ENCODE measurements around the gene ZNF337.
"Not testable (repeated sequence)": the region's sequence is repeated elsewhere in the genome, so short reads cannot be mapped to it uniquely, and the experiment has no call there.

Gene ZNF337

DNA sequence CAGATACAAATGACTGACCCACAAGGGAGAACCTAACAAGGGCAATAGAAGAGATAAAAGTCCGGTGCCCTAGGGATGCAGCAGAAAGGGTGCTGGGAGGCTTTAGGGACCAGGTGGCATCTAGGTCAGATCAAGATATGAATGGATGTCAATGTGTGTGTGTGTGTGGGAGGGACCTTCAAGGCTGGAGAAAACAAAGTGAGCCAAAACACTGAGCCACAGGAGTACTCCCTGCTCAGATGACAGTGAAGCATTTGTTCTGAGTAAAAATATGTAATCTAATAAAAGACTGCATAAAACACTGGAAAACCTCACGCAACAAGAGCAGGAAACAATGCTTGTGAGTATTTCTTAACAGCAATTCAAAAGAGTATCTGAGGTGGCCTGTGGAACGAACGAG is 28.2 kb downstream of the ZNF337 start:
- Histone ChIP-seq H4K20me1 (ENCODE audit: control insufficient read depth, insufficient read depth, low read depth, low read length) (no peaks in the 10 kb centered on the region), H3K4me1 (ENCODE audit: control insufficient read depth, low read length) (no peaks in the 10 kb centered on the region), H3K27ac (ENCODE audit: low read depth, low read length) (no peak overlapping the region), H3K27me3 (ENCODE audit: control insufficient read depth, low read length) (no peaks in the 10 kb centered on the region), H3K36me3 (ENCODE audit: control insufficient read depth, low read length) (peaks cover 8% of the 10 kb centered on the region), H3K4me3 (ENCODE audit: low read length) (no peak overlapping the region), H3K4me2 (ENCODE audit: low read length) (no peak overlapping the region), H3K9me2 (replicated peaks; ENCODE audit: control insufficient read depth, low read length) (no peaks in the 10 kb centered on the region), H3K9me3 (ENCODE audit: control insufficient read depth, insufficient read depth, low read length) (no peaks in the 10 kb centered on the region), H3F3A (ENCODE audit: control insufficient read depth, insufficient read depth) (no peaks in the 10 kb centered on the region), H3K79me2 (ENCODE audit: control insufficient read depth, low read length) (no peaks in the 10 kb centered on the region)
- TF ChIP-seq CTCF (IDR thresholded peaks at IDR 0.05; ENCODE audit: low read depth, low read length, poor library complexity, severe bottlenecking) (no peak), EZH2phosphoT487 (IDR thresholded peaks at IDR 0.05; ENCODE audit: borderline replicate concordance, low read length) (no peak)

DNA sequence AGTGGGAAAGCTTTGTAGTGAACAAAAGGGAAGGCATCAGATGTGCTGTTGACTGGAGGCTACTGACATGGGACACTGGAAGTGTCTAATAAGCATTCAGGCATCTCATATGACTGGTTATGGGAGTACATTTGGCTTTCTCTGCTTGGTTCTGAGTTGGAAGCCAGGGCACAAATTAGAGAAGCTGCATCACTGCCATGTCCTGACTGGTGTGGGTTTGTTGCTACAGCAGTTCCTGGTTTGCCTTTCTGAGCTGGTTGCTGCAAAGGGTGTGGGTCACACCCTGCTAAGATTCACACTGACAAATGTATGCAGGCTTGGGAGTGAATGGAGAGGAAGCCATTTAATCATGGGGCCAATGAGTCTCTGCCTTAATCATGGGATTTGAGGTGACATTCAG is 36.7 kb downstream of the ZNF337 start:
- no peaks in the 10 kb centered on the region for H3K4me1 ChIP-seq (ENCODE audit: control insufficient read depth, low read length)
- H3K27ac ChIP-seq (ENCODE audit: low read depth, low read length) = no peak overlapping the region
- no peaks in the 10 kb centered on the region for H3K9me3 ChIP-seq (ENCODE audit: control insufficient read depth, insufficient read depth, low read length)
- TF ChIP-seq CTCF (IDR thresholded peaks at IDR 0.05; ENCODE audit: low read depth, low read length, poor library complexity, severe bottlenecking) = no peak
- TF ChIP-seq EZH2phosphoT487 (IDR thresholded peaks at IDR 0.05; ENCODE audit: borderline replicate concordance, low read length) = no peak
- peaks cover 2% of the 10 kb centered on the region; the same call in 1 of the 2 replicates for H3K36me3 ChIP-seq (ENCODE audit: control insufficient read depth, low read length)
- no peaks in the 10 kb centered on the region for H3F3A ChIP-seq (ENCODE audit: control insufficient read depth, insufficient read depth)
- no peaks in the 10 kb centered on the region for H3K79me2 ChIP-seq (ENCODE audit: control insufficient read depth, low read length)
- no peaks in the 10 kb centered on the region for H4K20me1 ChIP-seq (ENCODE audit: control insufficient read depth, insufficient read depth, low read depth, low read length)
- no peak overlapping the region for H3K4me3 ChIP-seq (ENCODE audit: low read length)
- H3K4me2 ChIP-seq (ENCODE audit: low read length) = no peak overlapping the region
- H3K27me3 ChIP-seq (ENCODE audit: control insufficient read depth, low read length) = no peaks in the 10 kb centered on the region
- H3K9me2 ChIP-seq (replicated peaks; ENCODE audit: control insufficient read depth, low read length) = no peaks in the 10 kb centered on the region

GRCh38 chr20:25654487-25654886 is 42.2 kb downstream of the ZNF337 start:
- Histone ChIP-seq H3K79me2 (ENCODE audit: control insufficient read depth, low read length) (no peaks in the 10 kb centered on the region), H4K20me1 (ENCODE audit: control insufficient read depth, insufficient read depth, low read depth, low read length) (no peaks in the 10 kb centered on the region), H3K27ac (ENCODE audit: low read depth, low read length) (no peak overlapping the region), H3K4me2 (ENCODE audit: low read length) (no peak overlapping the region), H3F3A (ENCODE audit: control insufficient read depth, insufficient read depth) (no peaks in the 10 kb centered on the region), H3K9me2 (replicated peaks; ENCODE audit: control insufficient read depth, low read length) (no peaks in the 10 kb centered on the region), H3K27me3 (ENCODE audit: control insufficient read depth, low read length) (no peaks in the 10 kb centered on the region), H3K36me3 (ENCODE audit: control insufficient read depth, low read length) (peaks cover 2% of the 10 kb centered on the region; the same call in 1 of the 2 replicates), H3K4me3 (ENCODE audit: low read length) (no peak overlapping the region), H3K4me1 (ENCODE audit: control insufficient read depth, low read length) (no peaks in the 10 kb centered on the region), H3K9me3 (ENCODE audit: control insufficient read depth, insufficient read depth, low read length) (no peaks in the 10 kb centered on the region)
- no peak for TF ChIP-seq CTCF (IDR thresholded peaks at IDR 0.05; ENCODE audit: low read depth, low read length, poor library complexity, severe bottlenecking)
- no peak for TF ChIP-seq EZH2phosphoT487 (IDR thresholded peaks at IDR 0.05; ENCODE audit: borderline replicate concordance, low read length)

GRCh38 chr20:25652866-25653265 is 43.8 kb downstream of the ZNF337 start:
- H3K79me2 ChIP-seq (ENCODE audit: control insufficient read depth, low read length); H3K4me2 ChIP-seq (ENCODE audit: low read length); H3K27ac ChIP-seq (ENCODE audit: low read depth, low read length); H3K9me2 ChIP-seq (replicated peaks; ENCODE audit: control insufficient read depth, low read length); H3K9me3 ChIP-seq (ENCODE audit: control insufficient read depth, insufficient read depth, low read length); H3F3A ChIP-seq (ENCODE audit: control insufficient read depth, insufficient read depth); H4K20me1 ChIP-seq (ENCODE audit: control insufficient read depth, insufficient read depth, low read depth, low read length); H3K4me3 ChIP-seq (ENCODE audit: low read length); H3K27me3 ChIP-seq (ENCODE audit: control insufficient read depth, low read length); H3K4me1 ChIP-seq (ENCODE audit: control insufficient read depth, low read length); H3K36me3 ChIP-seq (ENCODE audit: control insufficient read depth, low read length): not testable (repeated sequence)

Data from DOHH2 (cell line).